SK-N-MC (cell line): ENCODE data around the gene CLSTN2.

Source experiments
- EZH2 ChIP-seq: fragments of 200-600 bp; sonication (generic); IDR thresholded peaks from one replicate; pipeline ENCODE4 v1.6.1; 2017; ENCODE audit warnings: antibody characterized with exemption
- POLR2AphosphoS5 ChIP-seq: IDR thresholded peaks from 2 replicates; pipeline ENCODE4 v1.6.1; 2012; ENCODE audit warnings: mild to moderate bottlenecking, low read depth, low read length, borderline replicate concordance

GRCh38 chr3:140159646-140160045 is 224.7 kb downstream of the CLSTN2 start:
- no peak for TF ChIP-seq EZH2
- no peak for TF ChIP-seq POLR2AphosphoS5
